GM18520 (cell line): ENCODE measurements around the gene LMAN1.

Experiments
- ATAC-seq: cut with Tn5 transposase; IDR thresholded peaks from one replicate; pipeline ENCODE4 v1.9.1; 2021; ENCODE audit not compliant: unreplicated experiment

LMAN1 gene

DNA sequence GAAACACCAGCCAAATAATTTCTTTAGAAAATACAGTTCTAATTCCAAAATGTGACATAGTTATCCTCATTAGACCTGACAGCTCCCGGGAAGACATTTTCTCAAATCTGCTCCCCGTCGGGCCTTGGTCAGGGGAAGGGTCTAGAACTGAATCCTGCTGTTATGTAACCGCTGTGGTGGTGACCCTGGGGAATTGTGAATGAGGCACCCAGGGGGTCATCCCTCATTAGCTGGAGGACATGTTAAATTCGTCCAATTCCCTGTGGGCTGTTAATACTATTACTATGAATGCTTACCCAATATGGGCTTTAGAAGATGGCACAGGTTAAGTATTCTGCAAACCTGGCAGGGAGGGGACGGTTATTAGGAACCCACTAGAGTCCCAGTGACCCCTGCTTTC is 52.4 kb downstream of the LMAN1 start:
- ATAC-seq = no peak

DNA sequence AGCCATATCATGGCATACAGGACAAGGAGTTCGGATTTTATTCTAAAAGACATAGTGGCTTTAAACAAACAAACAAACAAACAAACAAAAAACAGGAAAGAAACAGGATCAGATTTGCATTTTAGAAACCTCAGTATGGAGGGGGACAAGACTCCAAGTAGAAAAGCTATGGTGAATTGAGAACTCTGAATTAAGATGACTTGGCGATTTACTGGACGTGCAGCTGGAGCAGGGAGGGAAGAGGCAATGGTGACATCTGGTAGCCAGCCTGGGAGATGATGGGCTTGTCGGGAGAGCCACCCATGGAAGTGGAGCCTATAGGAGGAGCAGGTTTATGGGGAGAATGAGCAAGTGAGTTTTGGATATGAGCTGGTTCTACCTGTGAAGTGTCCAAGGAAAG is 53.8 kb downstream of the LMAN1 start:
- no peak for ATAC-seq

DNA sequence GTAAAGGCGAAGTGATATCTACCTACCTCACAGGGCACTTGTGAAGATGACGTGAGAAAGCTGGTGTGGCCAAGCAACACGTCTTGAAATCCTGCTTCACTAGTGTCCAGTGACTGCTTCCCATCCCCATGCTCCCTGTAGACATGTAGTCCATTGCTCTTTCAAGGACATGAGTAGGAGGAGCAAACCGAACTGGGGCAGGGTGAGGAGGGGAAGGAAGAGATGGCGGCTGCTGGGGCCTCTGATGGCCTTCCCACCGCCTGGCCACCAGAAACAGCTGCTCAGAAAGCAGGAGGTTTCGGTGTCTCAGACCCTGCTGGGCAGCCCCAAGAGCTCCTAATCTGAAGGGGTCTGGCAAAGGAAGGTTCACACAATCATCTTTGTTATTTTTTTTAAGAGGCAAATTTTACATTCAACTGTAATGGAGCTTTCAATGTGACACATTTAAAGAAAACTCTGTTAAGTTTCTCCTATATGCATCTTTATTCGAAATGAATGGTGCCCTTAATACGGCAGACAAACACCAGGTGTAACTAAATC is 55.3 kb downstream of the LMAN1 start:
- ATAC-seq = no peak

DNA sequence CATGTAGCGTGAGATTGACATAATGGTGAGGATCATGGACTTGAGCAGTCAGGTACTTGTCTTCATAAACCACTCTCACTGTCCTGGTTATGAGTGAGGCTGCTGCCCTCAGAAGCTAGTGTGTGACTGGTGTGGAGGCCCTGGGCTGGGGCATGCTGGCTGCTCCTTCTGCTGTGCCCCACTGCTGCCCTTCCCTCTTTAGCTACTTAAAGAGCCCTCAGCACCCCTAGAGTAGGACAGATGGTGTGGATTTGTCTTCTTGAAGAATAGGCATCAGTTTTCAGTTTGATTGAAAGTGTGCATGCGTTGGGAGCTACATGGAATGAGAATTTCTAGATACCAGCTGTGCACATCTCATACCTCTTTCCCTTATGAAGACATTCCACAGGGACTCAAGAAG is 56.1 kb downstream of the LMAN1 start:
- ATAC-seq = no peak

DNA sequence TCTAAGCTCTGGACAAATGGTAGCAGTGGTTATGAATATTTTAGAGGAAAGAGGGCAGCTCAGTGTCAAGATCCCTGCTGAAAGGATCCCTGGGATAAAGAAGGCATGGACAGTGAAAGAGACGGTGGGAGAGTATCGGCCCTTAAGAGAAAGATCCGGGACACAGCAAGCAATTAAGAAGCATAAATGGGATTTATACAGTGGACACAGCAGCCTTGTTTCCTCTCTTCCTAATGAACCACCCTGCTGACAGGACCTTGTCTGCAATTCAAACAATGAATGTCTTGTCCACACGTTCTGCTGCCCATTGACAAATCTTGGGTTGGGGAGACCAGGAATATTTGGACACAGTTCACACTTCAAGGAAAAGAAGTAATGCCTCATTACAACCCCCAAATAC is 57.1 kb downstream of the LMAN1 start:
- ATAC-seq = no peak

DNA sequence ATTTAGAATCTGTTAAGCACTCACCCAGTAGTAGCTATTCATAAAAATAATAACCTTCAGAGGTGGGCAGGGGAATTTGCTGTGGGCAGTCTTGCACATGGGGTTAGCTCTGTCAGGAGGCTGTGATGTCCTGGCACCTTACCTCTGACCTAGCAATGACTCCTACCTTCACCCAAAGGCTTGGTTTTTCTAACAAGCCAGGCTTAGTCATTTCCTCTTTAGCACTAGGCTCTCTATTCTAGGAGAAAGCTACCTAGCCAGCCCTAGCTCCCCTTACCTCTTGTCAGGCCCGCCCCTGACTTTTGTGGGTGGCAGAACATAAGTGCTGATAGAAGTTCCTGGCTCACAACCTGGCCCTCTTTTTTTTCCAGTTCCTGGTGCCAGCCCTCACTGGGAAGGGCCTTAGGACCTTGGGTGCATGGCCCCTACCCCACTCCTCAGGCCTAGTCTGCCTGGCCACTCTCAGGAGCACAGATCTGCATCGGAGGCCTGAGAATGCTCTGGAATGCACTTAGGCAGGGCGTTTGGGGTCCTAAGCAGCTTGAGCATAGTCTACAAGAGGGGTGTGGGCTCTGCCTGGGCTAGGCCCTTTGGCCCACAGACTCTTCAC is 58.3 kb downstream of the LMAN1 start:
- no peak for ATAC-seq

DNA sequence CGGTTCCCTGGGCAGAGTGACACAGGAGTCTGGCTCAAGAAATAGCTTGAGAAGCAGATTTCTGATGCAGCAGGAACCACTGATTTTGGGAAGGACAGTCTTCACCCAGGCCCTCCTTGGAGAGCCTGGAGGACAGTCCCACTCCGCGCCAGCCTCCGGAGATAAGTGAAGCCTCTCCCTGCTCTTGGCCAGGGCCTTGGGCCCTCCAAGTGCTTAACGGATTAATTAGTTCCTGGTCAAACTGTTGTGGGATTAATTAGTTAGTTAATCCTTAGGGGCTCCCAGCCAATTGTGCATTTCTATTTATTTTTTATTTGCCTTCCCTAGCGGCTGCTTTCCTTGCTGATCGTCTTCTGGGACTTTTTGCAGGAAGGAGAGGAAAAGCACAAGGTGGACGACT is 60.2 kb downstream of the LMAN1 start:
- ATAC-seq = no peak

DNA sequence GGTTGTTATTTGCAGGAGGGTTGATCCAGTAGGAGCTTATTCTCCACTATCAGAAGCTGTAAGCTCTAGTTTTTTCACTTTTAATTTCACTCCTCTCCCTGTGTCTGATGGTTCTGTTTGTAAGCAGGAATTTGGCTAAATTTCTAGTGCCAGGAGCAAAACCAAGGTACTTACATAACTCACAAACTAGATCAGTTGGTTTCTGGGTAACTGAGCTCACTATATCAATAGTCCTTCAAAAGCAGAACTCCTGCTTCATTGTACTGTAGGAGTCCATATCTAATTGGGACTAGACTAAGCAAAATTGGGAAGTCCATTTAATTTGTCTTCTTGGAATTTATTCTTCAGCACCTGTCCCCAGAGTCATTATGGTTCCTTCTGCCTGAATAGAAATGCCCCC is 65.7 kb downstream of the LMAN1 start:
- ATAC-seq = no peak

DNA sequence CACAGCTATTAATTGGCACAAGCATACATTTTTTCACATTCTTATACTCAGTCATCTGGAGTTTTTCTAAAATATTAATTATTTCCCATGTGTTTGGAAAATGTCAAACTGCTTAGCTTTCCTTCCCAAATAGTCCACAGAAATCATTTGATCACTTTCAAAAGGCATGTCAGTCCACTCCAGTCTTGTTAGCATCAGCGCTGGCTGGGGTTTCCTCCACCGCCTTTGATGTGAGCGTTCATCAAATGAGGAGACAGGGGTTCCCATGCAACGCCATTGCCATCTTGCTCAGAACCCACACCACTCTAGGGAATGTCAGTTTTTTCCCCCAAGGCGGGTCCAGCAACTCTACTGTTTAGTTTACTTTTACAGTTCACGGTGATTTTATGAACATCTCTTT is 72.7 kb downstream of the LMAN1 start:
- no peak for ATAC-seq

DNA sequence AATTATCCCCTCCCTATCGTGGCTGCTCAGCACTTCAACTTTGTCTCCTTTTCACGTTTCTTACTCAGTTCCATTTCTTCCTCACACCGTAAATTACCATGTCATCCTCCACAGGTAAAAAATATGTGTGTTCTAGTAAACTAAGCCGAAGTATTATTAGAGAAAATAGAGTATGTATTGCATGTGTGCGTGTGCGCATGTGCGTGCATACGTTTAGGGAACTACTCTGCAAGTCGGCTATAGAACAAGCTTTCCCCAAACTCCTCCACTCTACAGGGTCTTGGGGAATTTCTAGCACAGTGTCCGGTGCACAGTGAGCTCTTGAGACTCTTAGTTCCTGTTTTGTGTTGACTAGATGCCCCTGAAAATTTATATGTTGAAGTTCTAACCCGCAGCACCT is 76.7 kb downstream of the LMAN1 start:
- ATAC-seq = no peak

DNA sequence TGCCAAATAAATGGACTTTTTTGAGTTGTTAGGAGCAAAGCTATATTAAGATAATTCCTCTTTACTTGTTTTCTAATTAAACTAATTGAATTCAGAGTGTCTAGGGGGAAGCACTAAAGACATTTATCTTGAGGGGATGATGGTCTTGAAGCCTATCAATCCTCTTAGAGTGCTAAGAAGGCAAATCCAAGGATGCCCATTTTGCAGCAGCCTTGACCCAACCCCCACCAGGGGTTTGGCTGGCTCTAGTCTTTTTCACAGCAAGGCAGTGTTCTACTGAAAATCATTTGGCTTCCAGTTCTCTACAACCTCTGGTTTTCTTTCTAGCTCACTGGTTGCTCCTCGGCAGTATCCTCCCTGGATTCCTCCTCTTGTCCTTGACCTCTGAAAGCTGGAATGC is 79.3 kb downstream of the LMAN1 start:
- no peak for ATAC-seq

DNA sequence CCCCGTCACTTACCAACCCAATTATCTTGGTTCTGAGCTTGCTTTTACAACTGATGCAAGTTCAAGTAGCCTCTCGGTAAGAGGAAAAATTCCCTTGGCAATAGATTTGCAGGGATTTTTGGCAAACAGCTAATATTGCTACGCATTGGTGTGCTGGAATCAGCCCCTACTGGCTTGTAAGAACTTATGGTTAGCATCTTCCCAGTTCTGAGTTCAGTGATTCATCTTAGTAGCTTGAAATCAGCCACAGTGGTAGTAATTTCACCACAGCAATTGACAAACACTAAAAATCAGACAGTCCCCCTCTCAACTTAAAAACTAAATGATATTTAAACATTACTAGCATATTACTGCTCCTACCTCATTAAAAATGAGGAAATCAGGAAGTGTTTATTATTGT is 79.9 kb downstream of the LMAN1 start:
- no peak for ATAC-seq

DNA sequence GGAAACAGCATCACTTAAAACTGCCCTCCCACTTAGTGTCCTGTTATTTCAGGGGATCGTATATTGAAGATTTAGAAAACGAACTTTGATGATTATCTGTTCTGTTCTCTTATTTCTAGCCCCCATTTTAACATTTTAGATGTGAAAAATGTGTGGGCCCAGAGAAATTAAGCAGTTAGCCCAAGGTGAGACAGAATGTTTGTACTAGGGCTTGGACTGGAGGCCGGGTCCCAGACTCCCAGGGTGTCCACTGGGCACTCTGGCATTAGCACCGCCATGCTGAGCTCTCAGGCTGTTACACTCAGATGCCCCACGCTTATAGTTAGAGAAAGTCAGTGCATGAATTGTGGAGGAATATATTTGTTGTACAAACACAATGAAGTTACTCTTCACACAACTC is 80.3 kb downstream of the LMAN1 start:
- no peak for ATAC-seq
